DMS53 treated with DMSO at 0.1 percent for 48 hours (cell line): Measurements from ENCODE around the gene DDI2.
"Not testable (repeated sequence)": the region's sequence is repeated elsewhere in the genome, so short reads cannot be mapped to it uniquely, and the experiment has no call there.

Experiments
- DNase-seq: peaks from one replicate; lab custom pipeline; 2025; ENCODE audit not compliant: unreplicated experiment; lab: John Stamatoyannopoulos, UW

The DDI2 gene

GRCh38 chr1:15617173-15618076 lies at the start of gene DDI2:
Gene DDI2, plus strand, starts transcription at chr1:15617458. Its CDS starts 213 bp downstream, at chr1:15617671.
- peak; percentile 90 for DNase-seq

GRCh38 chr1:15568387-15569073 lies 48.7 kb upstream of the DDI2 start:
- DNase-seq: no peak

DNA sequence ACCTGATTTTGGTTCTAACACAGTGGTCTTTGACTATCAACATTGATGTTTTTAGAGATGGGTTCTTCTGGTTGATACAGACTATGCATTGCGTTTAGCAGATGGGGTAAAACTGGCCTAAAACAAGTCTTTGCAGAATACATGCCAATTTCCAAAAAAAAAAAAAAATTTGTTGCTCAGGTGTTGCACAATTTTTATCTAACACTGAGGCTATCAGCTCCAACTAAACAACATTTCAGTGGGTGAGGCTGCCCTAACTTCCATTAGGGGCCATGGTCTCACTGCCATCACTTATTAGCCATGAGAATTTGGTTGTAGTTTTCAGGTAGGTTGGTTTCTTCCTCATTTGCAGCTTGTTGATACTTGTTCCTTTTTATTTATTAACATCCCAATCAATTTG lies 46.4 kb upstream of the DDI2 start:
- DNase-seq: no peak

GRCh38 chr1:15571266-15571665 lies 46.0 kb upstream of the DDI2 start:
- DNase-seq: no peak

DNA sequence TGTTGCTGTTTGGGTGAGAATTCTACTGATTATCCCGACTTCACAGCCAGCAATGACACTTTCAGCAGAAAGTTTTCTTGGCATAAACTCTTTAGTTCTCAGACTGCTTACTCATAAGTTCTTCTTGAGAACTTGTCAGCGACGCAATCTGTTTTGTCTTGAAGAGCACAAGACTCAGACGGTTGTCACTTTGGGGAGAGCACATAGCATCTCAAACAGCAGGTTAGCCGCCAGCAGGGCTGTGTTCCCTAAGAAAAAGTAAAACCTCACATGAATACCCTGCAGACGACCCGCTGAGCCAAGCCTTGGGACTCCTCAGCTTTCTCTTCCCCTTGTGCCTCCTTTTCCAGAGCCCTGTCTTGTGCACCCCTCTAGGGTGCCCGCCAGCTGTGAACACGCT lies 43.8 kb upstream of the DDI2 start:
- no peak for DNase-seq

- no peak for DNase-seq
These were observed 42.5 kb upstream of the DDI2 start for GRCh38 chr1:15574741-15575140.

DNA sequence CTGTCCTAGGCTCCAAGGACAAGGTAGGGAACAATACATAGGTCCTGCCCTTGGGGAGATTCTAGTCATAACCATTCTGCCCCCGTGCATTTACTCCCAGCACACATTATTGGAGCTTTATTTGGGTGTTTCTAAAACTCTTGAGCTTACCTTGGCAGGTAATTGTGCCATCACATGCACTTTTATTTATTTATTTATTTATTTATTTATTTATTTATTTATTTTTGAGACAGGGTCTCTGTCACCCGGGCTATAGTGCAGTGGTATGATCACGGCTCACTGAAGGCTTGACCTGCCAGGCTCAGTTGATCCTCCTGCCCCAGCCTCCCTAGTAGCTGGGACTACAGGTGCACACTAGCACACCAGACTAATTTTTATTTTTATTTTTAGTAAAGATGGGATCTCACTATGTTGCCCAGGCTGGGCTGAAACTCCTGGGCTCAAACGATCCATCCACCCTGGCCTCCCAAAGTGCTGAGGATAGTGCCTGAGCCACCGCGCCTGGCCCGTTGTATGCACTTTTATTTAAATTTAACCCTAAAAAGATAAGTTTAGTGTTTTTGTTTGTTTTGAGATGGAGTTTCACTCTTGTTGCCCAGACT lies 41.6 kb upstream of the DDI2 start:
- no peak for DNase-seq

DNA sequence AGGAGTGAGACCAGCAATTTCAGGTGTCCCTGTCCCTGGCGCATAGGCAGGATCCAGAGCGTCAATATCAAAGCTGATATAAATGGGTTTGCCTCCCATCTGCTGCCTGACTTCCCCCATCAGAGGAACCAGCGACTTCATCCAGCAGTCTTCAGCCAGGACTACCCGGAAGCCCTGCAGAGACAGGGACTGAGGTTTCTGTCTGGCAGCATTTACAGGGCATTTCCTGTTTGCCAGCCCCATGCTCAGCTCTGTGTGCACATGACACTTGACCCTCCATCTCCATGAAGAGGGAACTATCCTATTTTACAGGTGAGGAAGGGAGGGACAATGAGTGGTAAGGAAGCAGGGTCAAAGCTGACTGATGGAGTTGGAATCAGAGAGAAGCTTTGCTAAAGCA lies 39.6 kb upstream of the DDI2 start:
- DNase-seq: peak; percentile 36

GRCh38 chr1:15578921-15579682 lies 38.2 kb upstream of the DDI2 start:
- DNase-seq: no peak

DNA sequence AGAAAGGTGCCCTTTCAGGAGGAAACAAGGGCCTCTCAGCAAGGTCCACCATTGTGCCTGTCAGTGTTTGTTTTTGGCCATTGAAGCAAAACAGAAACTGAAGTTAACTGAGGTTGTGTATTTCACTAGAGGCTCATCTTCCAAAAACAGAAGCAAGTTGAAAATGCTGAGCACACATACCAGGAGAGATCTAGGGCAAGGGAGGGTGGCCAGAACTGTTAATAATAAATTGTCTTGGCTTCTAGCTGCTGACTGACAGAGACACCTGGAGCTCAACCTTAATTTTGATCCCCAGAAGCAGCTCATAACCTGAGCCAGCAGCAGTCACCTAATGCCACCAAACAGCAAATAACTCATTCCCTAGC lies 37.6 kb upstream of the DDI2 start:
- DNase-seq: no peak

DNA sequence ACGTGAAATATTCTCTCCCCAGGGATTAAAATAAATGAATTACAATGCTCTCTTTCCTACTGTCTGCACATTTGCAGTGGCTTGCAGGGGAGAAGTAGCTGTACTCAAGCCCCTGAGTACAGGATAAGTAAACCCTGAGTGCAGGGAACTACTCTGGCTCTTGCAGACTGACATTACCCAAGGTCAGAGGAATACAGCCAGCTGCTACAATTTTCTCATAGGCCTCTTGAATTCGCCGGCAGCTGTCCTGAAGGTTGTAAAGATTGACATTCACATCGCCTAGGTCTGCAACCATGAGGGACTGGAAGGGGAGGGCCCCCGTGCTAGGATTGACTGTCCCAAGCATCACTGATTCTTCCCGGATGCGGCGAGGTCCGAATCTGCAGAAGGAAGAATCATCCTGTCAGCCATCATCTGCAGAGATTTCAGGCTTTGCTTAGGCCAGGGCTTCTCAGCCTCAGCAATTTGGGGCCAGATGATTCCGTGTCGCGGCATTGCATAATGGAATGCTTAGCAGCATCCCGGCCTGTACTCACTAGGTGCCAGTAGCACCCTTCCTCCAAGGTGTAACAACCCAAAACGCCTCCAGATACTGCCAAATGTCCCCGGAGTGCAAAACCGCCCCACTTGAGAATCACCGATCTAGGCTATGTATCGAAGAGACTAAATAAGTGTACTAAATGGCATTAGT lies 34.1 kb upstream of the DDI2 start:
- no peak for DNase-seq

DNA sequence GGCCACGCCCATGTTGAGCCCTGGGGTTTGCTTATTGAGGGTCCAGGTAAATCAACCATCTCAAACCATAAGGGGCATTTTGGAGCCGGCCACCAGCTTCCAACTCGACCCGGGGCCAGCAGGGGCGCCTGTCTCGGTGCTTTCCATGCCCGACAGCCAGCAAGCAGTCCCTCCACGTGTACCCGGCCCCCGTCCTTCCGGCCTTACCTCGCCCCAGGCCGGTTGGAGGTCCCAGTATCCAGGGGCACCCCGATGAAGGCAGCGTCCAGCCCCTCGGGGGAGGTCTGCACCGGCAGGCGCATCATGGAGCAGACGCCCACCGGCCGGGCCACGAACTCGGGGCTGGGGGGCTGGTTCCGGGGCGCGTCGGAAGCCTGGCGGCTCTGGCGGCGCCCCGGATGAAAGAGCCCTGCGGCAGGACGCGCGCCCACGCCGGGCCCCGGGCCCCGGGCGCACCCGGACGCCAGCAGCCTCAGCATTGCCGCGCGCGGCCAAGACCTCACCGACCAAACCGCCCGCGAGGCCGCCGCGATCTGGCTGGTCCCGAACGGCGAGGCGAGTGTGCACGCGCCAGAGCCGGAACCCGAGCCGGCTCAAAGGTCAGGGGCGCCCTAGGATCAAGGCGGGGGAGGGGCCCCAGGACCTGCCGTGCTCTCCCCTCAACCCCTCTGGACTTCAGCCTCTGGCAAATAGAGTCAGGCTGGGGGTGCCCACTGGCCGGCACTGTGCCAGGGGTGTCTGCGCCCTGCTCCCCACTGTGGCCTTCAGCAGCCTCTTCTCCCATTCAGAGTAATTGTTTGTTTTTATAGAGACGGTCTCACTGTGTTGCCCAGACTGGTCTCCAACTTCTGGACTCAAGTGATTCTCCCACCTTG lies 32.5 kb upstream of the DDI2 start, which contains the start of gene AGMAT:
Gene AGMAT, minus strand, starts transcription at position 563 of the 875 bp plus-strand sequence. Its CDS starts 84 bp downstream, at position 479.
- DNase-seq: no peak

DNA sequence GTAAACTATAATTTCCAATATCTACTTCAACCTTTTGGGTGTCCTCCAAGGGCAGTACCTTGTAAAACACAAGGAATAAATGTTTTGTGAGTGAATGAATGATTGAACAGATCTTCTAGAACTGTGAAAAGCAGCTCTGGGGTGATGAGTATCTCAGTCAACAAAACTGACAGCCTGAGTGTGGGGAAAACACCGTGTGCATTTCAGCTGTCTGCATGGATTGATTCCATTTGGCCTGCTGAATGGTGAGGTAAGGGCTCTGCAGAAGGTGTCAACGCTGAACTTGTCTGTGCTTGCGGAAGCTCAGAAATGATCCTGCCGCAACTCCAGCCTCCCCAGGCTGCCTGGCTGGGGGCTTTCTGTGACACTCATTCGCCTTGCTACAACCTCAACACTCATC lies 25.0 kb upstream of the DDI2 start:
- DNase-seq: no peak

DNA sequence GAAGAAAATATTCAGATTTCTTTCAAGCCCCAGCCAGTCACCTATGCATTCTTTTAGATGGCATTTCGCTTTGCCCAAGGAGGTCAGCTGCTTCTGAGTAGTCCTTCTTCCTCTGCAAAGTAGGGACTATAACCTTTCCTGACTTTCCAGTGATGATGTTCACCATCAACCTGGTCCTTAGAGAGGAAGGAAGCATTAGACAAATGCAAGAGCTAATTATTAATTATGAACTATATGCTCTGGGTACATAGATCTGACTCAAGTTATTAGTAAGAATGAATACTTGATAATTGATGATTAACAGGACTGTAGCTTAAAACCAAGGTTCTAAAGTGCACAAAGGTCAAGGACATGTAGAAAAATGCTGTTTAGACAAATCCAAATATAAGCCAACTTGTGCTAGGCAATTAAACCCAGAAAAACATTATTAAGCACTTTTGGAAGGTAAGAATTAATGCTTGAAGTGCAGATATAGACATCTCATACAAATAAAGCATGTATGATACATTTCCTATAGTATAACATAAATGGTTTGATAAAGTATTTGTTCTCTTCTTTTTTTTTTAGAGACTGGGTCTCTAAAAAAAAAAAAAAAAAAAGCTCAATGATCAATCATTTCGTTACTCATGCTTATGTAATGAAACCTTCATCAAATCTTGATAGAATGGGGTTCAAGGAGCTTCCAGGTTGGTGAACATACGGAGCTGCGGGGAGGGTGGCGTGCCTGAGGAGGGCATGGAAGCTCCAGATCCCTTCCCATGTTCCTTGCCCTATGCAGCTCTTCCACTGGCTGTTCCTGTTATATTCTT lies 21.2 kb upstream of the DDI2 start:
- no peak for DNase-seq

- no peak for DNase-seq
These were observed 18.8 kb upstream of the DDI2 start for GRCh38 chr1:15598436-15598835.

DNA sequence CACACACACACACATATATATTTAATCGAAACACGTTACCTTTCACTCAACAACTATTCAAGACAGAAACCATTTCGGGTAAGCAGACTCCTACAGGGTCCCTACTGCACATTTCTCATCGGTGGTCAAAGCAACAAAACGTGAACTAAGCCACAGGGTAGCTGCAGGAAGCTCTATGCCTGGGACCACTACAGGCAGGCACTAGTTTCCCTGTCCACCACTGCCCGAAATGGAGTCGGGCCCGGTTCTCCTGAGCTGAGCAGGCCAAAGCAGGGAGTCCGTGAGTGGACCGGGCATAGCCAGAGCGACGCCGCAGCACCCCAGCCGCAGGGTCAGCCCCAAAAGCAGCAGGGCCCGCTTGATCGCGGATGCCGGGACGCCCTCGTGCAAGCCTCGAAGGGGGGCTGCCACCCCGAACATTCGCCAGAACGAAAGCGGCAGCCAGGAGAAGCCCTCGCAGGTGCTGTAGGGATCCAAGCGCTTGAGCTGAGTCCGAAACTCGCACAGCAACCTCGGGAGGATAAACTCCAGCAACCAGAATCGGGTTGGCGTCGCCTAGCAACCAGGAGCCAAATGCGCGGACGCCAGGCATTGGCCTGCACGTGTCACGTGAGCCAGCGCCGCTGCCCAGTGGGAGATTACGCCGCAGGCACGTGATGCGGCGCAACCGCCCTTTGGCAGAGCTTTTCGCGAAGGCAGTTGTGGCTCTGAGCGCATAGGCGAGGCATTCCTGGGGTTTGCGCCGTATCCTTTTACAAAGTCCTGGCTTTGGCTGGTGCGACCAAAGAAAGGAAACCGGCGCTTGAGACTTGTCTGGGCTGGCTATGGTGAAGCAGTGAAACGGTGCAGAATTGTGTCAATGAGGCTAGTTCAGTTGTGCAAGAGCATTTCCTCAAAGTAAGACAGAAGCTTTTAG lies 13.9 kb upstream of the DDI2 start:
- DNase-seq: peak; percentile 95

DNA sequence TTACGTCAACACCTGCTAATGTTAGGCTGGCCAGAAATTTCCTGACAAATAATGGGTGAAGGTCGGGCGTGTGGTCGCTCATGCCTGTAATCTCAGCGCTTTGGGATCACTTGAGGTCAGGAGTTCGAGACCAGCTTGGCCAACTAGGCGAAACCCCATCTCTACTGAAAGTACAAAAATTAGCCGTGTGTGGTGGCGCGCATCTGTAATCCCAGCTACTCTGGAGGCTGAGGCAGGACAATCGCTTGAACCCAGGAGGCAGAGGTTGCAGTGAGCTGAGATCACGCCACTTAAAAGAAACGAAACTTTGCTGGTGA lies 13.3 kb upstream of the DDI2 start:
- not testable (repeated sequence) for DNase-seq

DNA sequence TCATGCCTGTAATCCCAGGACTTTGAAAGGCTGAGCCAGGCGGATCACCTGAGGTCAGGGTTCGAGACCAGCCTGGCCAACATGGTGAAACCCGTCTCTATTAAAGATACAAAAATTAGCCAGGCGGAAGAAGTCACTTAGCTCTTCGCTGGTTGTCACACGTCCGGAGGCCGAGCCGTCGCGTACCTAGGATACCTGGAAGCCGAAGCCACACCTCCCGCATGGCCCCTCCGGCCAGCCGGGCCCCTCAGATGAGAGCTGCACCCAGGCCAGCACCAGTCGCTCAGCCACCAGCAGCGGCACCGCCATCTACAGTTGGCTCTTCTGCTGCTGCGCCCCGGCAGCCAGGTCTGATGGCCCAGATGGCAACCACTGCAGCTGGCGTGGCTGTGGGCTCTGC lies 12.9 kb upstream of the DDI2 start:
- DNase-seq: not testable (repeated sequence)
